Neural cell (in vitro differentiated cells): ENCODE data around the gene FLYWCH1. TPM values are rescaled to one million over a fixed set of nuclear protein-coding genes. Genes with fewer than 3 reads are reported as not detected.
A peak's percentile ranks its signal among the peaks of the same experiment; 100 is the strongest.

ENCODE experiments used
- H2AFZ ChIP-seq: fragments of 200-600, 300-800 bp; sonication (generic), shearing (Covaris generic); 2 replicates; pipeline ENCODE4 v1.6.0; 2014; ENCODE audit warnings: low read depth, mild to moderate bottlenecking, antibody characterized with exemption, low read length, moderate library complexity
- H3F3A ChIP-seq: fragments of 200-600 bp; shearing (Covaris generic); 2 replicates; pipeline ENCODE4 v1.6.1; 2016; ENCODE audit warnings: mild to moderate bottlenecking, moderate library complexity, mixed read lengths, antibody characterized with exemption, low read length; ENCODE audit not compliant: insufficient read depth, poor library complexity, severe bottlenecking
- H3K27ac ChIP-seq: fragments of 200-600, 300-800 bp; sonication (generic), shearing (Covaris generic); 2 replicates; pipeline ENCODE4 v1.5.1; 2014; ENCODE audit warnings: mild to moderate bottlenecking, low read length, moderate library complexity
- H3K27me3 ChIP-seq: fragments of 300-800, 200-600 bp; sonication (generic), shearing (Covaris generic); 2 replicates; pipeline ENCODE4 v1.6.0; 2014; ENCODE audit warnings: mild to moderate bottlenecking, low read depth, low read length, moderate library complexity; ENCODE audit not compliant: insufficient read depth
- H3K36me3 ChIP-seq: fragments of 300-800, 200-600 bp; sonication (generic), shearing (Covaris generic); 2 replicates; pipeline ENCODE4 v1.5.1; 2014; ENCODE audit warnings: mild to moderate bottlenecking, antibody characterized with exemption, low read length, moderate library complexity; ENCODE audit not compliant: insufficient read depth
- H3K4me2 ChIP-seq: fragments of 300-800, 200-600 bp; sonication (generic), shearing (Covaris generic); 2 replicates; pipeline ENCODE4 v1.6.0; 2014; ENCODE audit warnings: mild to moderate bottlenecking, low read length
- H3K4me3 ChIP-seq: fragments of 300-800, 200-600 bp; sonication (generic), shearing (Covaris generic); 2 replicates; pipeline ENCODE4 v1.5.1; 2014; ENCODE audit warnings: mild to moderate bottlenecking, low read length, moderate library complexity
- H3K79me2 ChIP-seq: fragments of 200-600 bp; shearing (Covaris generic); replicated peaks from 2 replicates; pipeline ENCODE4 v1.6.0; 2014; ENCODE audit warnings: mild to moderate bottlenecking, low read length, moderate library complexity; ENCODE audit not compliant: insufficient read depth
- H3K9ac ChIP-seq: fragments of 300-800, 200-600 bp; sonication (generic), shearing (Covaris generic); 2 replicates; pipeline ENCODE4 v1.6.1; 2016; ENCODE audit warnings: mild to moderate bottlenecking, low read length, mixed read lengths
- H3K9me2 ChIP-seq: fragments of 200-600 bp; shearing (Covaris generic); 2 replicates; pipeline ENCODE4 v1.6.1; 2016; ENCODE audit warnings: mild to moderate bottlenecking, low read length, mixed read lengths; ENCODE audit not compliant: insufficient read depth
- H3K9me3 ChIP-seq: fragments of 200-600, 300-800 bp; sonication (generic), shearing (Covaris generic); 2 replicates; pipeline ENCODE4 v1.6.1; 2016; ENCODE audit warnings: mild to moderate bottlenecking, mixed run types, low read length, moderate library complexity, mixed read lengths
- H4K20me1 ChIP-seq: fragments of 200-600 bp; shearing (Covaris generic); 2 replicates; pipeline ENCODE4 v1.6.1; 2016; ENCODE audit warnings: mild to moderate bottlenecking, mixed run types; ENCODE audit not compliant: insufficient read depth
- CTCF ChIP-seq: fragments of 450-650 bp; IDR thresholded peaks from 2 replicates; pipeline ENCODE4 v1.5.1; 2014; ENCODE audit warnings: antibody characterized with exemption, mild to moderate bottlenecking, moderate library complexity; ENCODE audit not compliant: poor library complexity, severe bottlenecking
- EP300 ChIP-seq: fragments of 450-650 bp; conservative IDR thresholded peaks from 2 replicates; pipeline ENCODE4 v1.6.1; 2014; ENCODE audit warnings: antibody characterized with exemption, mild to moderate bottlenecking, moderate library complexity; ENCODE audit not compliant: poor library complexity, severe bottlenecking
- EZH2 ChIP-seq: fragments of 200-600, 300-800 bp; shearing (Covaris generic), sonication (generic); IDR thresholded peaks from 2 replicates; pipeline ENCODE4 v1.6.1; 2014; ENCODE audit warnings: antibody characterized with exemption, low read length, borderline replicate concordance, mild to moderate bottlenecking; ENCODE audit not compliant: insufficient read depth, poor library complexity, severe bottlenecking
- MXI1 ChIP-seq: fragments of 450-650 bp; conservative IDR thresholded peaks from 2 replicates; pipeline ENCODE4 v1.6.1; 2014; ENCODE audit warnings: antibody characterized with exemption, mild to moderate bottlenecking; ENCODE audit not compliant: poor library complexity, severe bottlenecking
- POLR2AphosphoS5 ChIP-seq: IDR thresholded peaks from 2 replicates; pipeline ENCODE4 v1.6.1; 2012
- RAD21 ChIP-seq: fragments of 450-650 bp; conservative IDR thresholded peaks from 2 replicates; pipeline ENCODE4 v1.6.1; 2014; ENCODE audit warnings: antibody characterized with exemption, mild to moderate bottlenecking, moderate library complexity
- REST ChIP-seq: IDR thresholded peaks from 2 replicates; pipeline ENCODE4 v1.6.1; 2012; ENCODE audit warnings: borderline replicate concordance
- SMC3 ChIP-seq: fragments of 450-650 bp; conservative IDR thresholded peaks from 2 replicates; pipeline ENCODE4 v1.6.1; 2014; ENCODE audit warnings: antibody characterized with exemption, mild to moderate bottlenecking, moderate library complexity; ENCODE audit not compliant: poor library complexity
- polyA minus RNA-seq: library from RNA; depleted of rRNA, polyadenylated mRNA; stranded (reverse); fragments of >200 nt; gene quantifications from 2 replicates; pipeline ENCODE4 v1.2.3, GENCODE V29; 2014
- polyA plus RNA-seq: library from polyadenylated mRNA; depleted of rRNA; stranded (reverse); fragments of >200 nt; gene quantifications from 2 replicates; pipeline ENCODE4 v1.2.3, GENCODE V29; 2014

The FLYWCH1 gene
- polyA plus RNA-seq (33.0 and 41.4 TPM in 2 replicates), polyA minus RNA-seq (36.5 and 48.2 TPM in 2 replicates)

GRCh38 chr16:2911638-2912329, at the start of gene FLYWCH1:
FLYWCH1 (plus strand) TSS chr16:2911931; CDS start chr16:2929686, 17,755 bp downstream.
- Histone ChIP-seq H3K27ac (peak within 1 kb of the TSS; percentile 73), H3K27me3 (no peaks in the 10 kb centered on the region), H2AFZ (peak within 1 kb of the TSS; percentile 90), H3K4me3 (peak within 1 kb of the TSS; percentile 93), H3K9me3 (no peaks in the 10 kb centered on the region), H3K36me3 (no peaks in the 10 kb centered on the region), H3K4me2 (peak within 1 kb of the TSS; percentile 74), H3F3A (no peaks in the 10 kb centered on the region), H4K20me1 (no peaks in the 10 kb centered on the region), H3K9me2 (no peaks in the 10 kb centered on the region), H3K79me2 (peaks cover 4% of the 10 kb centered on the region), H3K9ac (peak within 1 kb of the TSS; percentile 79)
- TF ChIP-seq REST (peak; percentile 34), EZH2 (no peak), RAD21 (no peak), CTCF (peak; percentile 43), POLR2AphosphoS5 (peak; percentile 79), MXI1 (peak; percentile 64), EP300 (peak; percentile 82)

- H2AFZ ChIP-seq = no peak overlapping the region
- H3K4me3 ChIP-seq = no peak overlapping the region
- H3K36me3 ChIP-seq = no peaks in the 10 kb centered on the region
- no peaks in the 10 kb centered on the region for H3K9me3 ChIP-seq
- H3K9ac ChIP-seq = no peak overlapping the region
- no peaks in the 10 kb centered on the region for H3F3A ChIP-seq
- H3K79me2 ChIP-seq = no peaks in the 10 kb centered on the region
- no peaks in the 10 kb centered on the region for H3K9me2 ChIP-seq
- H4K20me1 ChIP-seq = no peaks in the 10 kb centered on the region
- H3K27me3 ChIP-seq = peaks cover 19% of the 10 kb centered on the region
- H3K27ac ChIP-seq = no peak overlapping the region
- TF ChIP-seq REST = no peak
- TF ChIP-seq EP300 = no peak
- no peak for TF ChIP-seq SMC3
- TF ChIP-seq POLR2AphosphoS5 = no peak
- no peak overlapping the region for H3K4me2 ChIP-seq
Observed at GRCh38 chr16:2865651-2866050, 46.1 kb upstream of the FLYWCH1 start.
